GM18861 (cell line): ENCODE measurements around the gene PREPL.

Experiments
- ATAC-seq: cut with Tn5 transposase; IDR thresholded peaks from one replicate; pipeline ENCODE4 v1.9.1; 2021; ENCODE audit not compliant: unreplicated experiment

PREPL gene

GRCh38 chr2:44296653-44297052 is 64.6 kb downstream of the PREPL start:
- ATAC-seq: no peak

DNA sequence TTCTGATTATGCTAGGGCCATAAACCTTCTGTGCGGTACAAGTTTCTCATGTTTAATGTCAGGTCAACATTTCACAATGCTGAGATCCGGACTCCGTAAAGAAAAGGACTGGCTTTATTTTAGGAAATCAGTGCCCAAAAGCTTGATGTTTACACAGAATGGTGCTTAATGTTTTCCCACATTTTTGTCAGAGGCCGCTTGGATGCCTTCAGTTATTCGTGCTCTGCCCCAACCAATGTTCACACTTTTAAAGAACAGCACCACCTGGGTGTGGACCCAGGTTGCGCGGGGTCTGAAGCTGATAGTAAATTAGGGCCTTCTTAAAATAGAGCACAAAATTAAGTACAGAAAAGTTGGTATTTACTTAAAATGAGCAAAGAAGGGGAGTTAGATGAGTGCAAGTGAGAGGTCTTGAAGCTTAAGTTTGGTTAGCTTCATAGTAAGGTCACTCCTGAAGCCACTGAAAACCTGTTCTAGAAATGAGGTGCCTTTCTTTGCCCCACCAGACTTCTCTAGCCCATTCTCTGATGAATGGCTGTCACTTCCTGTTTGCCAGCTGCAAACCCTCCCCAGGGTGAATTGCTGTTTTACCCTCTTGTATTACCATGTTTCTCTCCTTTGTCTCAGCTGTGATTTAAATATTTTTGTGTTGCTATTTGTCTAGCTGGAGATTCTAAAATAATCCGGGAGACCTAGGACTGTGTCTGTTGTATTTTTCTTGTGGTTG is 65.5 kb downstream of the PREPL start:
- no peak for ATAC-seq

DNA sequence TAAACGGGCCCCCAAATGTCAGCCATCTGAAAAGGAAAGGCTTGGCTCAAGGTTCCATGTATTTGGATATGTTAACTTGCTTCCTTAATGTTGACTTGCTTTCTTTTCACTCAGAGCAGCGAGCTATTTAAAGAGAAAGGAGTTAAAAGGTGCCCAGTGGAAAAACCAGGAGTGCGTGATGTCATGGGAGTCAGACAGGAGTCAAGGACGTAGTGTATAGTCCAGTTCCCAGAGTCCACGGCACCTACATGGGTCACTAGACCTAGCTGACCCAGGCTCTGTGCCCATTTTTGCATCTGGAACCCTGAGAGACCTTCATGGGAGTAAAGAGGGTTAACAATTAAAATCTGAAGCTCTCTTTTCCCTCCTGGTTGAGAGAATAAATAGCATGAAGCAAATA is 66.2 kb downstream of the PREPL start:
- no peak for ATAC-seq

DNA sequence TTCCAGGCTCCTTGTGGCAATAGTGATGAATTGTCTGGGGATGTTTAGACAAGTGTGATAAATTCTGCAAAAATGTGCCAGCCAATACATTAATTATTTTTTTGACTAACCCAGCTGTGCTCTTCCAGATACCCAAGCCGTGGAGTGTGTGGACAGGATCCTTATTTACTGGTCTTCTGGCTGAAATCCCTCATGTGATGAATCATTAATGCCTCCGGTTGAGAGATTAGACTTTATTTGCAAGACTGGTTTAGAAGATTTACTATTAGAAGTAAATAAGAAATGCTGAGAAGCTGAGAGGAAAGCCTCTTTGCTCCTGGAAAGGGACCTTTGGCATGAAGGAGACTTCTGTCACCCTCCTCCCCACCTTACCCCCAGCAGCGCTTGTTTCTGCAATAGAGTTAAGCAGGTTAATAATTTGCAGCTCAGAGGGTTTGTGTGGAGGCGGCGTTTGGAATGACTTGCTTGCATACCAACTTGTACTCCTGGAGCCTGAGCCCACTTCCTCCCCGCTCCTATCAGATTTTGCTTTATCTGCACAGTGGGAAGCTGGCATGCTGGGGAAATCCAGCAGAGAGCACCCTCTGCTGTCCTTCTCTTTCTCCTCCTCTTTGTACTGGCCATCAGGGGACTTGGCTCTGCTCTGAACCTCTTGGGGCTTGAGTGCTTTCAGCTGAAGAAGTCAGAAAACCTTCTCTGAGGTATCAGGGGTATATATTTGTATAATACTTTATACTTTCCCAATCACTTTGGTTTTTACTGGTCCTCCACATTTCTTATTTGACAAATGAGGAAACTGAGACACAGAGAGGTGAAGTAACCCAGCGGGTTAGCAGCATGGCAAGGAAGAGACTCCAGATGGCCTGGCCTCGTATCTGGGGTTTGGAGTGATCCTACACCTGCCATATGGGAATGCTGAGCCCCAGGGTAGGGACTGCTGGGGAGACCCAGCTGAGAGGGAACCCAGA is 69.7 kb downstream of the PREPL start:
- no peak for ATAC-seq

DNA sequence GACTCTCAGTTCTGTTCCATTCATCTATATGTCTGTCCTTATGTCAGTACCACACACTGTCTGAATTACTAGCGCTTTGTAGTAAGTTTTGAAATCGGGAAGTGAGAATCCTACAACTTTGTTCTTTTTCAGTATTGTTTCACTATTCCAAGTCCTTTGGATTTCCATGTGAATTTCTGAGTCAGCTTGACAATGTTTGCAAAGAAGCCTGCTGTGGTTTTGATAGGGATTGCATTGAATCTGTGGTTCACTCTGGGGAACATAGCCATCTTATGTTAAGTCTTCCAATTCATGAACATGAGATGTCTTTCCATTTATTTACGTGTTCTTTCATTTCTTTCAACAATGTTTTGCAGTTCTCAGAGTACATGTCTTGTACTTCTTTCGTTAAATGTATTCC is 71.0 kb downstream of the PREPL start:
- ATAC-seq: no peak

DNA sequence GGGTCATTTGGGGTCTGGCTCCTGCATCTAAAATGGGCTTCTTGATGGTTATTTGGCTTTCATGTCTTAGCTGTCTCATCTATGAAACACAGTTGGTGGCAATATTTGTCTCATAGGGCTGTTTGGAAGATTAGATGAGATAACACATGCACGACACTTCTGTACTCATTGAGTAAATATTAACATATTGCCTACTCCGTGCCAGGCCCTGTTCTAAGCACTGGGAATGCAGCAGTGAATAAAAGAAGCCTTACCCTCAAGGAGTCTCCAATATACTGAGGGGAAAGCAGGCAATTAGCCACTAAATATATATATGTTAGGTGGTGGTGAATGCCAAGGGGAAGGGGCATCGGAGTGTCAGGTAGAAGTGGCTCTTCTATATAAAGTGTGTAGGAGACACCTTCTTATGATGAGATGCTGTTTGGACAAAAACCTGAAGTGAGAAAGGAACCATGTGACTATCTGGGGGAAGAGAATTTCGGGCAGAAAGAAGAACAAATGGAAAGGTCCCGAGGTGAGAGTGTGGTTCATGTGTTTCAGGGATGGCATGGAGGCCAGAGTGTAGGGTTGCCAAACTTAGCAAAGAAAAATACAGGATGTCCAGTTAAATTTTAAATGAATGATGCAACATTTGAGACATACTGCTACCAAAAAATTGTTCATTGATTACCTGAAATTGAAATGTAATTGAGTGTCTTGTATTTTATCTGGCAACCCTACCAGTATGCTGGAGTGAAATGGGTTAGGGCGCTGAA is 74.2 kb downstream of the PREPL start:
- ATAC-seq: no peak

DNA sequence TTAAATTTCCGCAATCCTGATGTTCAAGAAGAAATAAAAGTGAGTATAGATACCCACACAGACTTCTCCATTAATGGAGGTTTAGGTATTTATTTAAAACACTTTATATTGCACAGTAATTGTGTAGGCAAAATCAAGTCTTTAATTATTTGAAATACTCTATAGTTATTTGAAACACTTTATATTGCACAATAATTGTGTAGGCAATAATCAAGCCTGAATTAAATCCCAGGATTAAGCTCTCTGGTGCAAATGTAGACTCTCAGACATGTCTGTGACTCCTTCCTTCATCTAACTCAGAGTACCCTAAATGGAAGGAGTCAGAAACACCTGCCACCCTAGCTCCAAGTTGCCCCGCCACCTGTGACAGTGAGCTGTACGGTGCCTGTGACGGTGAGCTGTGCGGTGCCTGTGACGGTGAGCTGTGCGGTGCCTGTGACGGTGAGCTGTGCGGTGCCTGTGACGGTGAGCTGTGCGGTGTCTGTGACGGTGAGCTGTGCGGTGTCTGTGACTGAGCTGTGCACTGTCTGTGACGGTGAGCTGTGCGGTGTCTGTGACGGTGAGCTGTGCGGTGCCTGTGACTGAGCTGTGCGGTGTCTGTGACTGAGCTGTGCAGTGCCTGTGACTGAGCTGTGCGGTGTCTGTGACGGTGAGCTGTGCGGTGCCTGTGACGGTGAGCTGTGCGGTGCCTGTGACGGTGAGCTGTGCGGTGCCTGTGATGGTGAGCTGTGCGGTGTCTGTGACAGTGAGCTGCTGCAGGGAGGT is 75.0 kb downstream of the PREPL start:
- ATAC-seq: no peak

DNA sequence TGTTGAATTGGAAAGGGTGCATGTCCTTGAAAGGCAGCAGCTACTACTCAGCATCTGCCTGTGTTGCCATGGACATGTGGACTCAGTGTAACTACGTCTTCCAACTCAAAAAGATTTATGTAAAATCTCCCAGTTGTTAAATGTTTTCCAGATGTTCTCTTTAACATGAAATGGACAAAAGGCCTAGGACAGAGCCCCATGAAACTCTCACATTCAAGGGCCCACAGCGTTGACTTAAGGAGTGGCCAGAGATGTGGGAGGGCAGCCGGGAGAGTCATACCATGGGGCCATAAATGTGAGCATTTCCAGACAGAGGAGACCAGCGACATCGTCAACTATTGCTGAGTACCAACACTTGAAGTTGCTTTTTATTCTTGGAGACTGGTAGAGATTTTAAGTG is 76.1 kb downstream of the PREPL start:
- ATAC-seq: no peak

DNA sequence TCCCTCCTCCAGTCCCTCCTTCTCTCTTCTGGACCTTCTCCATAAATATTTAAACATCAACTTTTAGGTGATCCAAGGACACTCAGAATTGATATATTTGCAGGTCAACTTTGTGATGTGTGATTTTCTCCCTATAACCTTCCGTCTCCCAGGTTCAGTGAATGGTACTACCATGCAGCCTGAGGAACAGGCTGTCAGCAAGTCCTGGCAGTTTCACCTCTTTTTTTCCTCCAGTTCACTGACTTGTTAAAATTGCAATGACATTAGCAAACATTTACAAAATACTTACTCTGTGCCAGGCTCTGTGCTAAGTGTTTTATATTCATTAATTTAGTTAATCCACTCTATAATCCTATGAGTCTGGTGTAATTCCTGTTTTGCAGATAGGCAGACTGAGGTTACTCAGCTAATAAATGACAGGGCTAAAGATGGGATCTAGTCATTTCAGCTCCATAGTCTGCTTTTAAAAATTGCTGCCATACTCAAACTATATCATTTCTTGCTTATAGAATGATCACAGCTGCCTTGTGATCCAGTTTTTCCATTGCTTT is 78.1 kb downstream of the PREPL start:
- ATAC-seq: no peak

GRCh38 chr2:44280869-44281268 is 80.4 kb downstream of the PREPL start:
- ATAC-seq: no peak

GRCh38 chr2:44277541-44277940 is 83.8 kb downstream of the PREPL start:
- no peak for ATAC-seq

DNA sequence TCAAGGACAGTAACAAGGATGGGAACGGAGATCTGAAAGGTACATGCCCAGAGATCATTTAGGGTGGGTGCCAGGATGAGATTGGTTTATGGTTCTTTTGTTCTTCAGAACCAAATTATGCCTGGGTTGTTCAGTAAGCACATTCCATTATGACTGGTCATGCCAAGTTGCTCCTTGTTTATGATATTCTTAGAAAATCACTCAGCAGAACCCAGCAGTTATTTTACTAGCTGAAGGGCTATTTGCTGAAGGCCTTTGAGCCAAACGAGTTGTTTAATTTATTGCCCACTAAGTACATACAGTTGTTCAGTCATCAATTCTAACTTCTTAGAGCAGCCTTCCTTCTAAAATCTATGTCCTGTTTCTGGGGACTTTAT is 85.4 kb downstream of the PREPL start:
- ATAC-seq: no peak

DNA sequence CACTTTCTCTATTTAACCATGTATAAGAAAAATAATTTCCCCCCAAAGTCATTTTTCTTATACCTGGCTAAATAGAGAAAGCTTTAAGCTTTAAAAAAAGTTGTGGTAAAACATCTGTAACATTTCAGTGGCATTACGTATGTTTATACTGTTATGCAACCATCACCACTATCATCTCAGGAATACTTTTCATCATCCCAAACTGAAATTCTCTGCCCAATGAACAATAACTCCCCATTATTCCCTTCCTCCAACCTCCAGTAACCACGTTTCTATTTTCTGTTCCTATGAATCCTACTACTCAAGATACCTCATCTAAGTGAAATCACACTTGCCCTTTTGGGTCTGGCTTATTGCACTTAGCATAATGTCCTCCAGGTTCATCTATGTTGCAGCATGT is 87.7 kb downstream of the PREPL start:
- ATAC-seq: no peak

DNA sequence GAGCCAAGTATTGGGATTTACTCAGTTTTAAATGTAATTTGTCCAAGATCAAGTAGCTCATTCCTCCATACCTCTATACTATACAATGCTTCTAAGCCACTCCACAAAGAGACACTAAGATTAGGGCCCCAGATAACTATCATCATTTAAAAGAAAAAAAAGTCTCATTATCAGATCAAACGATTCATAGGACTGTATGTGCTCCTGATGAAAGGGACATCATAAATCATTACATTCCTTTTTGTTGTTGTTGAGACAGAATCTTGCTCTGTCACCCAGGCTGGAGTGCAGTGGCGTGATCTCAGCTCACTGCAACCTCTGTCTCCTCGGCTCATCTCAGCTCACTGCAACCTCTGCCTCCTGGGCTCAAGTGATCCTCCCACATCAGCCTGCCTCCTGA is 88.2 kb downstream of the PREPL start:
- no peak for ATAC-seq

DNA sequence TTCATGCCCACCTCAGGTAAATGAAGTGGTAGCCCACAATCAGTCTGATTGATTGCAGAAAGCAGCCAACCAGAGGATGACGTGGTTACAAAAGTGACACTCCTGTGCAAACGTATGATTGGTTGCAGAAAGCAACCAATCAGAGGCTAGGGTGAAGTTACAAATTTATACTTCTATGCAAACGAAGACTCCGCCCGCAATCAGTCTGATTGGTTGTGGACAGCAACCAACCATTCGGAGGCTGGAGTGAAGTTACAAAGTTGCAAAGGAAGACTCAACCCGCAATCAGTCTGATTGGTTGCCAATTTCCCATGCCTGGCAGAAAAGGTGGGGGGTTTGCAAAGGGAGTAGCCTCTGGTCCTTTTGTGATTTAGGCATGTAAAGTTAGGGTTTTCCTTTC is 90.0 kb downstream of the PREPL start:
- no peak for ATAC-seq

GRCh38 chr2:44269831-44270230 is 91.5 kb downstream of the PREPL start:
- ATAC-seq: no peak

- ATAC-seq: no peak
These were observed 93.3 kb downstream of the PREPL start for GRCh38 chr2:44267796-44268648.
